Mesendoderm (in vitro differentiated cells): ENCODE results near the gene ZNF497.
A peak's percentile ranks its signal among the peaks of the same experiment; 100 is the strongest.

Source experiments
- DNase-seq: peaks from one replicate; pipeline ENCODE4 v3.0.0; 2013
- H2AK5ac ChIP-seq: 2 replicates; pipeline ENCODE4 v1.6.1; 2013; ENCODE audit warnings: low read length, inconsistent platforms
- H2BK120ac ChIP-seq: 2 replicates; pipeline ENCODE4 v1.6.1; 2013; ENCODE audit warnings: low read depth, mild to moderate bottlenecking, low read length, moderate library complexity, mixed read lengths
- H2BK15ac ChIP-seq: replicated peaks from 2 replicates; pipeline ENCODE4 v1.6.1; 2013; ENCODE audit warnings: low read depth, mild to moderate bottlenecking, moderate library complexity
- H2BK5ac ChIP-seq: 2 replicates; pipeline ENCODE4 v1.6.1; 2013; ENCODE audit warnings: low read length, inconsistent platforms
- H3K18ac ChIP-seq: 2 replicates; pipeline ENCODE4 v1.6.1; 2013; ENCODE audit warnings: mild to moderate bottlenecking, low read length, mixed read lengths
- H3K23ac ChIP-seq: one replicate; pipeline ENCODE4 v1.6.1; 2013; ENCODE audit warnings: low read length
- H3K27ac ChIP-seq: 2 replicates; pipeline ENCODE4 v1.5.1; 2013; ENCODE audit warnings: low read depth, mild to moderate bottlenecking, inconsistent platforms, low read length, moderate library complexity
- H3K27me3 ChIP-seq: 2 replicates; pipeline ENCODE4 v1.6.1; 2013; ENCODE audit warnings: low read length, control low read depth, mild to moderate bottlenecking, inconsistent platforms; ENCODE audit not compliant: insufficient read depth, poor library complexity
- H3K36me3 ChIP-seq: 2 replicates; pipeline ENCODE4 v1.6.1; 2013; ENCODE audit warnings: low read length, inconsistent platforms; ENCODE audit not compliant: control insufficient read depth, insufficient read depth
- H3K4ac ChIP-seq: one replicate; pipeline ENCODE4 v1.6.1; 2013; ENCODE audit warnings: low read depth, mild to moderate bottlenecking, low read length, moderate library complexity
- H3K4me1 ChIP-seq: 2 replicates; pipeline ENCODE4 v1.6.1; 2013; ENCODE audit warnings: low read depth, low read length, inconsistent platforms; ENCODE audit not compliant: control insufficient read depth
- H3K4me2 ChIP-seq: 2 replicates; pipeline ENCODE4 v1.6.1; 2013; ENCODE audit warnings: low read length
- H3K4me3 ChIP-seq: 2 replicates; pipeline ENCODE4 v1.5.1; 2013; ENCODE audit warnings: mild to moderate bottlenecking, low read length
- H3K56ac ChIP-seq: one replicate; pipeline ENCODE4 v1.6.1; 2013; ENCODE audit warnings: low read length
- H3K79me1 ChIP-seq: 2 replicates; pipeline ENCODE4 v1.6.1; 2013; ENCODE audit warnings: low read length, inconsistent platforms
- H3K79me2 ChIP-seq: 2 replicates; pipeline ENCODE4 v1.6.1; 2013; ENCODE audit warnings: mild to moderate bottlenecking, low read length; ENCODE audit not compliant: control insufficient read depth, insufficient read depth
- H3K9ac ChIP-seq: 2 replicates; pipeline ENCODE4 v1.6.1; 2013; ENCODE audit warnings: low read length, inconsistent platforms
- H4K5ac ChIP-seq: one replicate; pipeline ENCODE4 v1.6.1; 2013; ENCODE audit warnings: low read length
- H4K8ac ChIP-seq: one replicate; pipeline ENCODE4 v1.6.1; 2013; ENCODE audit warnings: low read depth, mild to moderate bottlenecking, control low read depth, low read length, moderate library complexity
- WGBS: extraction: QIAGEN DNeasy Blood & Tissue Kit; methylation state at CpG from one replicate; pipeline ENCODE4 v1.1.7; 2013; ENCODE audit warnings: low lambda C conversion rate, missing lambda C conversion rate; ENCODE audit not compliant: insufficient coverage; ENCODE audit errors: extremely low coverage; 5-methylcytosine and 5-hydroxymethylcytosine counted together

ZNF497 gene

GRCh38 chr19:58388175-58388526, 25.6 kb upstream of the ZNF497 start:
- Histone ChIP-seq H3K4me1 (peaks cover 6% of the 10 kb centered on the region), H3K27me3 (no peaks in the 10 kb centered on the region), H3K36me3 (peaks cover 14% of the 10 kb centered on the region), H3K27ac (no peak overlapping the region), H3K4me2 (peak overlapping the region; percentile 34), H4K5ac (no peak overlapping the region), H3K79me1 (peaks cover 10% of the 10 kb centered on the region), H3K56ac (peak overlapping the region; percentile 85), H3K23ac (no peak overlapping the region), H3K79me2 (peaks cover 27% of the 10 kb centered on the region), H2AK5ac (no peak overlapping the region), H3K9ac (peak overlapping the region; percentile 89), H4K8ac (no peak overlapping the region), H3K4me3 (no peak overlapping the region), H2BK15ac (no peak overlapping the region), H2BK120ac (no peak overlapping the region), H2BK5ac (no peak overlapping the region), H3K18ac (no peak overlapping the region), H3K4ac (no peak overlapping the region)
- DNase-seq, result no peak
- WGBS, result no CpG with 5 or more reads among the region's 3 CpGs

GRCh38 chr19:58387338-58388174, 25.0 kb upstream of the ZNF497 start:
- Histone ChIP-seq H3K4me3 (peak overlapping the region; percentile 78), H3K79me1 (peaks cover 10% of the 10 kb centered on the region), H3K4me1 (peaks cover 6% of the 10 kb centered on the region), H3K79me2 (peaks cover 27% of the 10 kb centered on the region), H3K27me3 (no peaks in the 10 kb centered on the region), H3K36me3 (peaks cover 9% of the 10 kb centered on the region), H3K4me2 (peak overlapping the region; percentile 34), H4K8ac (no peak overlapping the region), H3K56ac (peak overlapping the region; percentile 85), H3K4ac (peak overlapping the region; percentile 94), H2BK120ac (no peak overlapping the region), H2BK15ac (no peak overlapping the region), H3K9ac (peak overlapping the region; percentile 89), H2AK5ac (no peak overlapping the region), H3K18ac (no peak overlapping the region), H2BK5ac (no peak overlapping the region), H3K27ac (no peak overlapping the region), H3K23ac (no peak overlapping the region), H4K5ac (no peak overlapping the region)
- no CpG with 5 or more reads among the region's 39 CpGs for WGBS
- DNase-seq, result peak; percentile 35

DNA sequence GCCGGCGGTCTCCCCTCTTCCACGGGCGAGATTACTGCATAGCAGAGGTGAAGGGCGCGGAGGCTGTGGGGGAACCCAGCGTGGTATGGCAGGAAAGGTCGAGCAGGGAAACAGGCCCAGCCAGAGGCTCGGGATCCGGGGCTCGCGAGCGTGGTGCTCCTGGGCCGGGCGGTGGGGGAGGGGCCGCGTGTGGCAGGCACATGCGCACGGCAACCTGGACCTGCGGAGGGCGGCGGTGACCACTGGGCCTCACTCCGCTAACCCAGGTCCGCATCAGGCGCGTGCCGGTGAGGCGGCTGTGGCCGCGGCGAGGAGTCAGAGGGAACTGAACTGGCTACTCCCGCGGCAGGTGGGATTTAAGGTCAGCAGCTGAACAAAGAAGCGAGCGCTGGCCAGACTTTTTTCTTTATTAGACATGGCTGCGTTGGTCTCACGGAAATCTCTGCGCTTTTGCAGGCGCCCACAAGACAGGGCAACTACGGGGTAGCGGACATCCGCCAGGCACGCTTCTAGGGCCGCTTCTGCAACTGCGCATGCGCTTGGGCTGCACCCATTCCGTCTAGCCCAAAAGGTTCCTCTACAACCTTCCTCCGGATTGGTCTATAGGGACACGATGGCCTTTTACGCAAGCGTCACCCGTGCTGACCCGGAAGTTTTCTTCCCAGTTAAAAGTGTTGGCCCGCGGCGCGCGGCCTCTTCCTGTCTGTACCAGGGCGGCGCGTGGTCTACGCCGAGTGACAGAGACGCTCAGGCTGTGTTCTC, 24.2 kb upstream of the ZNF497 start, which contains the start of gene RPS5:
Gene RPS5 (plus strand): TSS at position 694 of the 762 bp plus-strand sequence. CDS start 869 bp downstream, outside the sequence.
- H2BK15ac ChIP-seq, result no peak within 1 kb of the TSS
- no peak within 1 kb of the TSS for H2AK5ac ChIP-seq
- H3K79me1 ChIP-seq, result peaks cover 10% of the 10 kb centered on the region
- DNase-seq, result peak; percentile 99
- H3K36me3 ChIP-seq, result peaks cover 9% of the 10 kb centered on the region
- peaks cover 27% of the 10 kb centered on the region for H3K79me2 ChIP-seq
- H3K4me3 ChIP-seq, result peak within 1 kb of the TSS; percentile 78
- no peak within 1 kb of the TSS for H4K8ac ChIP-seq
- peak within 1 kb of the TSS; percentile 92 for H3K9ac ChIP-seq
- H3K27ac ChIP-seq, result peak within 1 kb of the TSS; percentile 87
- H3K23ac ChIP-seq, result peak within 1 kb of the TSS; percentile 52
- H4K5ac ChIP-seq, result no peak within 1 kb of the TSS
- no peak within 1 kb of the TSS for H2BK120ac ChIP-seq
- H3K27me3 ChIP-seq, result no peaks in the 10 kb centered on the region
- H3K18ac ChIP-seq, result peak within 1 kb of the TSS; percentile 51
- H2BK5ac ChIP-seq, result peak within 1 kb of the TSS; percentile 87
- H3K4me1 ChIP-seq, result peaks cover 6% of the 10 kb centered on the region
- peak within 1 kb of the TSS; percentile 98 for H3K56ac ChIP-seq
- no CpG with 5 or more reads among the region's 64 CpGs for WGBS
- H3K4me2 ChIP-seq, result peak within 1 kb of the TSS; percentile 49
- H3K4ac ChIP-seq, result peak within 1 kb of the TSS; percentile 94

GRCh38 chr19:58385891-58386575, 23.5 kb upstream of the ZNF497 start:
- peak overlapping the region; percentile 49 for H3K4me2 ChIP-seq
- H3K36me3 ChIP-seq, result peaks cover 9% of the 10 kb centered on the region
- H2BK15ac ChIP-seq, result no peak overlapping the region
- H3K23ac ChIP-seq, result peak overlapping the region; percentile 52
- H3K9ac ChIP-seq, result peak overlapping the region; percentile 92
- peak overlapping the region; percentile 87 for H3K27ac ChIP-seq
- H3K4me1 ChIP-seq, result peaks cover 6% of the 10 kb centered on the region
- H3K56ac ChIP-seq, result peak overlapping the region; percentile 98
- H3K27me3 ChIP-seq, result no peaks in the 10 kb centered on the region
- no CpG with 5 or more reads among the region's 36 CpGs for WGBS
- H3K18ac ChIP-seq, result peak overlapping the region; percentile 51
- peak overlapping the region; percentile 84 for H4K5ac ChIP-seq
- H3K4me3 ChIP-seq, result peak overlapping the region; percentile 64
- DNase-seq, result no peak
- H2BK5ac ChIP-seq, result peak overlapping the region; percentile 52
- peak overlapping the region; percentile 57 for H2AK5ac ChIP-seq
- H3K79me2 ChIP-seq, result peaks cover 27% of the 10 kb centered on the region
- peak overlapping the region; percentile 94 for H3K4ac ChIP-seq
- H3K79me1 ChIP-seq, result peaks cover 10% of the 10 kb centered on the region
- no peak overlapping the region for H2BK120ac ChIP-seq
- no peak overlapping the region for H4K8ac ChIP-seq

DNA sequence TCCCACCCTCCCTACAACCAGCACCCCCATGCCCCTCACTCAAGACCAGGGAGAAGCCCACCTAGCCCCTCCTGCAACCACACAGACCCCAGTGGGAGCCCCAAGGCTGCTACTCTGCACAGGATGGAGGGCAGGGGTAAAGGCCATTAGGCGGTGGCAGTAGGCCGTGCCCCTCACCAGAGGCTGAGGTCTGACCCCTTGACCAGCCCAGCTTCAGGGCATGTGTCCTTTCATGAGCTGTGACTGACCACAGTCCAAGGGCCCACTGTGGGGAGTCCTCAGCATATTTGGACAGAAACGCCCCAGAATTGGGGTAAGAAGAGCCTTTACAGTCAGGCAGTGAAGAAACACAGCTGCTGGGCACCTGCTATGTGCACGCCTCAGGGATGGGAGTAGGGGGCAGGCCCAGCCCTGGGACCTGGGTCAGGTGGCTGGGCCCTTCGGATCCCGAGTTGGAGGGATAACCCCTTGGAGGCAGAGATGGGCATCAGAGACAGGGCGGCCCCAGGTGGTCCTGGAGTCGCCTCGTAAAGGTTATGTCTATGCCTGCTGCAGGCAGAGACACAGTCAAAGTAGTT, 22.9 kb upstream of the ZNF497 start:
- DNase-seq, result no peak
- Histone ChIP-seq H3K27ac (no peak overlapping the region), H3K4me2 (peak overlapping the region; percentile 49), H3K4ac (no peak overlapping the region), H4K5ac (peak overlapping the region; percentile 84), H3K56ac (peak overlapping the region; percentile 98), H3K9ac (peak overlapping the region; percentile 92), H2BK120ac (no peak overlapping the region), H2BK5ac (no peak overlapping the region), H3K18ac (no peak overlapping the region), H3K79me2 (peaks cover 23% of the 10 kb centered on the region), H2AK5ac (no peak overlapping the region), H2BK15ac (no peak overlapping the region), H4K8ac (no peak overlapping the region), H3K4me3 (no peak overlapping the region), H3K23ac (no peak overlapping the region), H3K4me1 (peaks cover 6% of the 10 kb centered on the region), H3K27me3 (no peaks in the 10 kb centered on the region), H3K79me1 (peaks cover 8% of the 10 kb centered on the region), H3K36me3 (peaks cover 6% of the 10 kb centered on the region)
- no CpG with 5 or more reads among the region's 9 CpGs for WGBS
